Activated T-helper 9 cell treated with anti-CD3 and anti-CD28 coated beads, Interleukin-2, amount 50 U/mL, for 16 hours (primary cell): ENCODE data around the gene RPS5.
"Not testable (repeated sequence)": the region's sequence is repeated elsewhere in the genome, so short reads cannot be mapped to it uniquely, and the experiment has no call there.

Source experiments
- DNase-seq: peaks from one replicate; pipeline ENCODE4 v3.0.0-alpha.2; 2020; ENCODE audit warnings: low read depth

The RPS5 gene

DNA sequence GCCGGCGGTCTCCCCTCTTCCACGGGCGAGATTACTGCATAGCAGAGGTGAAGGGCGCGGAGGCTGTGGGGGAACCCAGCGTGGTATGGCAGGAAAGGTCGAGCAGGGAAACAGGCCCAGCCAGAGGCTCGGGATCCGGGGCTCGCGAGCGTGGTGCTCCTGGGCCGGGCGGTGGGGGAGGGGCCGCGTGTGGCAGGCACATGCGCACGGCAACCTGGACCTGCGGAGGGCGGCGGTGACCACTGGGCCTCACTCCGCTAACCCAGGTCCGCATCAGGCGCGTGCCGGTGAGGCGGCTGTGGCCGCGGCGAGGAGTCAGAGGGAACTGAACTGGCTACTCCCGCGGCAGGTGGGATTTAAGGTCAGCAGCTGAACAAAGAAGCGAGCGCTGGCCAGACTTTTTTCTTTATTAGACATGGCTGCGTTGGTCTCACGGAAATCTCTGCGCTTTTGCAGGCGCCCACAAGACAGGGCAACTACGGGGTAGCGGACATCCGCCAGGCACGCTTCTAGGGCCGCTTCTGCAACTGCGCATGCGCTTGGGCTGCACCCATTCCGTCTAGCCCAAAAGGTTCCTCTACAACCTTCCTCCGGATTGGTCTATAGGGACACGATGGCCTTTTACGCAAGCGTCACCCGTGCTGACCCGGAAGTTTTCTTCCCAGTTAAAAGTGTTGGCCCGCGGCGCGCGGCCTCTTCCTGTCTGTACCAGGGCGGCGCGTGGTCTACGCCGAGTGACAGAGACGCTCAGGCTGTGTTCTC lies at the start of gene RPS5:
TSS of gene RPS5 (plus strand) at position 694 of the 762 bp plus-strand sequence. CDS start 869 bp downstream, outside the sequence.
- peak; percentile 92 for DNase-seq

DNA sequence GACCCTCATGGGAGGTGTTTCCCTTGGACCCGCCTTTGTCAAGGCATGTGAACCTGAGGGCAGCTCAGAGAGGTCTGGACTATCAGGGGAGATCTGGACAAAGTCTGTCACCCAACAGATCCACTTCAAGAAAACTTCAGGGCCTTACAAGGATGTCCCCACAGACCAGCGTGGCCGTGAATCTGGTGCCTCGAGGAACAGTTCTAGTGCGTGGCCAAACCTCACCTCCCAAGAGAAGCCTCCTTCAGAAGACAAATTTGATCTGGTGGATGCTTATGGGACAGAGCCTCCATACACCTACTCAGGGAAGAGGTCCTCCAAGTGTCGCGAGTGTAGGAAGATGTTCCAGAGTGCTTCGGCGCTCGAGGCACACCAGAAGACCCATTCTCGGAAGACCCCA lies 48.7 kb upstream of the RPS5 start:
- DNase-seq = no peak

DNA sequence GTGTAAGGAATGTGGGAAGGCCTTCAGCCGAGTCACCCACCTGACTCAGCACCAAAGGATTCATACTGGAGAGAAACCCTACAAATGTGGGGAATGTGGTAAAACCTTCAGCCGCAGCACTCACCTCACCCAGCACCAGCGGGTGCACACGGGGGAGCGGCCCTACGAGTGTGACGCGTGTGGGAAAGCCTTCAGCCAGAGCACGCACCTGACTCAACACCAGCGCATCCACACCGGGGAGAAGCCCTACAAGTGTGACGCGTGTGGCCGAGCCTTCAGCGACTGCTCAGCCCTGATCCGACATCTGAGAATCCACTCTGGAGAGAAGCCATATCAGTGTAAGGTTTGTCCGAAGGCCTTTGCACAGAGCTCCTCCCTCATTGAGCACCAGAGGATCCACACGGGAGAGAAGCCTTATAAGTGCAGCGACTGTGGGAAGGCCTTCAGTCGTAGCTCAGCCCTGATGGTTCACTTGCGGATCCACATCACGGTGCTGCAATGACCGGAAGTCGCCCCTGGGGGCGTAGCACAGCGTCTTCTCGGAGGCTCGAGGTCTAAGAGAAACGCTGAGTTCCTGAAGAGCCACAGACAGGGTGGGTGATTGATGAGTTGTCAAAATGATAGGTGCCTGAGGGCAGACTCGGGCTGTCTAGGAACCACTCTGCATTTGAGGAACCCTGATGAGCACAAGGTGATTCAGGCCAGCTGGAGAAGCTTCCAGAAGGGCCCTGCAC lies 48.1 kb upstream of the RPS5 start:
- no peak for DNase-seq

DNA sequence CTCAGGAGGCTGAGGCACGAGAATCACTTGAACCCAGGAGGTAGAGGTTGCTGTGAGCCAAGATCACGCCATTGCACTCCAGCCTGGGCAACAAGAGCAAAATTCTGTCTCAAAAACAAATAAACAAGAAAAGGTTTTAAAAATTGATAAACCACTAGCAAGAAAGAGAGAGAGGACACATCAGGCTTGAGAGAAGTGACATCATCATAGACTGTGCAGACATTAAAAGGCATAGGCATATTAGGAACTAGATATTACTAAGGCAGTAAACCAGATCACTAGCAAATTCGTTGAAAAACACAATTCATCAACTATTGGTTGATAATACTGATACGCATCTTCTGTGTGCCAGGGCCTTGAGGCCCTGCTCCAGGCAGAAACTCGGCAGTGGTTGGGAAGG lies 41.5 kb upstream of the RPS5 start:
- no peak for DNase-seq

DNA sequence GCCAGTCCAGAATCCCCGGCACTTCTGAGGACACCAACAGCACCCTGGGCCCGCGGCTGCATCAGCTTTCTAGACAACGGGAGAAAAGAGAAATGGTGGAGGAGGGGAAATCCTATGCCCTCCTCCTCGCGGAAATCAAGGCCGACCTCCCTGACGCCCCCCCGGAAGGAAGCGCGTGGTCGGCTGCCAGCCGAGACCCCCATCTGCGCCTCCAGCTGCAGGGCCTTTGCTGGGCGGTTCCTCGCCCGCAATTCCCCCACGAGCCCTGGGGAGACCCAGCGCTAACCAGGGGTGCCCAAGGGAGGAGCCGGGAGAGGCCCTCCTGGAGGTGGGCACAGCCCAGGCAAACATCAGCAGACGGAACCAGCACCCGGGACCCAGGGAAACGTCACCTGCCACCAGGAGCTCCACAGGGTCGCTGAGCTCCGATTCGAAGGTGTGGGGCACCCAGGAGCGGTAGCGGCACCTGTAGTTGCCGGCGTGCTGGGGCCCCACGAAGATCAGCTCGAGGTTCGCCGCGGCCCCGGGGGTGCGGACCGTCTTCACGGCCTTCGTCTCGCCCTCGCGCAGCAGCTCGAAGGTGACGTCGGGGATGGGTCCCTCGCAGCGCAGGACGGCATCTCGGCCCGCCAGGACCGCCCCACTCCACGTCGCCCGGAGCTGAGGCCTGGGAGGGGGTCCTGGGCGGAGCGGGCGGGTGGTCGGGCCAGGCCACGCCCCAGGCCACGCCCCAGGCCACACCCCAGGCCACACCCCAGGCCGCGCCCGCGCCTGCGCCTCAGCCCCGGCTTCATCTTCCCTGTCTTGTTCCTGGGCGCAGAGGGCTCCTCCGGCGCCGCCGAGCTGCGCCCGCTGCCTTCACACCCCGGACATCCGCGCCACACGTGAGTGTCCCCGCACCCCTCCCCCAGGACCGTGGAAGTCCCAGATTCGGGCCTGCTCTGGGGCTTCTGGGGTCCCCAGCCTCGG lies 39.8 kb upstream of the RPS5 start:
- peak; percentile 59 for DNase-seq

DNA sequence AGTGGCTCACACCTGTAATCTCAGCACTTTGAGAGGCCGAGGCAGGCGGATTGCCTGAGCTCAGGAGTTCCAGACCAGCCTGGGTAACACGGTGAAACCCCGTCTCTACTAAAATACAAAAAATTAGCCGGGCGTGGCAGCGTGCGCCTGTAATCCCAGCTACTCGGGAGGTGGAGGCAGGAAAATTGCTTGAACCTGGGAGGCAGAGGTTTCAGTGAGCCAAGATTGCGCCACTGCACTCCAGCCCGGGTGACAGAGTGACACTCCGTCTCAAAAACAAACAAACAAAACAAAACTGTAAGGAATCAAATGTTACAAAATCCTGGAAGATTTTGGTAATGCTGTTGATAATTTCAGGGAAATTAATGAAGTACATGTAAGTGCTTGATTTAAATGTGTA lies 39.0 kb upstream of the RPS5 start:
- DNase-seq = not testable (repeated sequence)

DNA sequence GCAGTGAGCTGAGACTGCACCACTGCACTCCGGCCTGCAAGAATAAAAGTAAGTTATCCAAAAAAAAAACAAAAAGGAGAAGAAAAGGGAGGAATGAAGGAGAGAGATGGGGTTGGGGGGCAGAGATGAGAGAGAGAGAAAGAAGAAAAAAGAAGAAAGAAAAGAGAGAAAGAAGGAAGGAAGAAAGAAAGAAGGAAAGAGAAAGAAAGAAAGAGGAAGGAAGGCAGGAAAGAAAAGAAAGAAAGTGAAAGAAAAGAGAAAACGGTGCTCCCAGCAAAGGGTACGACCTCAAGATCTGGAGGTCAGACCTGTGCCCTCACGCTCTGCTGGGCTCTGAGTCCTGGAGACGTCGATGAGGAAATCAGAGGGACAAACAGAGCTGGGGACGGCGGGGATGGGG lies 37.5 kb upstream of the RPS5 start:
- DNase-seq = no peak

DNA sequence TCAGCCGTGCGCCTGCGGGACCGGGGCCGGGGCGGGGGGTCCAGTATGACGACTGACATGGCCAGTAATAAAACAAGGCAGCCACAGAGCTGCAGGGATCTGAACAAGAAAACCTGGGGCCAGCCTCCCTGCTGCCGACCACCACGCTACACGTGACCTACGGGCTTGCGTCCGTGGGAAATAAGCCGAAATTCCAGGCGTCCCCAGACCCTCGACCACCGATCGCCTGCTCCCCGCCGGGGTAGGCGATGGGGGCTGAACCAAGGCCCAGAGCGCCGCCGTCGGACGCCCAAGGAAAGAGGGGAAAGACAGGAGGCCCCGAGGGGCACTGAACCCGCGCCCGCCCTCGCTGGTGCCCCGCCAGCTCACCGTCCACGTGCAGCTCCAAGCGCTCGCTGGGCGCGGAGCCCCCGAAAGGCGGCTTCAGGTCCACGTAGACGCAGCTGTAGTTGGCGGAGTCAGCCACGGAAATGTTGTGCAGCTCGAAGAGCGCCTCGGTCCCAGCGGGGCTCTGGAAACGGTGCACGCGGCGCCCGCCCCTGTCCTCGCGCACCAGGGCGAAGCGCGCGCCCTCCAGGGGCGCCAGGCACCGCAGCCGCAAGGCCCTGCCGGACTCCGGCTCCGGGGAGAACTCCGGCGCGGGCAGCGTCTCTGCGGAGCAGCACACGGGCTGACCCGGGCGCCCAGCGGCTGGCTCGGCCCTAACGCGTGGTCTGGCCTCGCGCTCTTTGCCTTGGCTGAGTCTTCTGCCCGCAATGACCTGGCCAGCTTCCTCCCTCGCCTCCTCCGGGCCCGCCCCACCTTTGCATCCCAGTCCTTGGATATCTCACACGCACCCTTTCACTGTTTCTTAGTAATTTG lies 36.8 kb upstream of the RPS5 start:
- no peak for DNase-seq

DNA sequence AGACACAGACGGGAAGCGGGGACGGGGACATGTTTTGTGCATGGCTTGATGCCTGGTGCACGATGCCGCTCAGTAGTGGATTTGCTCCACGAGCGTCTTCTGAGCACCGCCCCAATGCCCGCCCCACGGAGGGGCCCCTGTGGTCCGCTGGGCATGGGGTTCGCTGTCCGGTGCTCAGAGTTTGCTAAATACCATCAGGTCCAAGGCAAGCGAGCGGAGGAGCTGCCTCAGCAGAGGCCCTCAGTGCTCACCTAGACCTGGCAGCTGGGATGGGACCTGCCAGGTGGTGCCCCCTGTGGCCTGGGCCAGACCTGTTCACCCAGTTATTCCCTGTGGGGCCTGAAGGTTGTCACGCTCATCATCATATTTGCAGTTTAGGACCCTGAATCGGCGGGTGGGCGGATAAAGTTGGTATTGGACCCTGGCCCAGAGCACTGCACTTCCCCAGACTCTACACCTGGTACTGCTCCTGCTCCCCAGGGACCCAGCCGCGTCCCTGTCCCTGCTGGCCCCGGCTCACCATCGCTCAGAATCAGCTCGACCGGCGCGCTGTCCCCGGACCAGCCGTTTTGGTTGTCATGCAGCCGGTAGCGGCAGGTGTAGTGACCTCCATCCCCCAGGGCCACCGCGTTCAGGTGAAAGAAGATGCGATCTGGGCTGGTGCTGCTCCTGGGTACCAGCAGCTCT lies 36.1 kb upstream of the RPS5 start:
- DNase-seq = no peak

DNA sequence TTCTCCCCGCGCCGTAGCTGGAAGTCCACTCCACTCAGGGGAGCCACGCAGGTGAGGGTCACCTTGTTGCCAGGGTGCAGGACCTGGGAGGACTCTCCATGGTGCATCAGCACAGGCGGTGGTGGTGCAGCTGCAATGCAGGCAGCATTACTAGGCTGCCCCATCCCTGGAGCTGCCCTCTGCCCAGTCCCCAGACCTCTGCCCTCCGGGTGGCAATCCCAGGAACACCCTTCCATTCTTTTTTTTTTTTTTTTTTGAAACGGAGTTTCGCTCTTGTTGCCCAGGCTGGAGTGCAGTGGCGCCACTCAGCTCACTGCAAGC lies 35.6 kb upstream of the RPS5 start:
- DNase-seq = no peak

DNA sequence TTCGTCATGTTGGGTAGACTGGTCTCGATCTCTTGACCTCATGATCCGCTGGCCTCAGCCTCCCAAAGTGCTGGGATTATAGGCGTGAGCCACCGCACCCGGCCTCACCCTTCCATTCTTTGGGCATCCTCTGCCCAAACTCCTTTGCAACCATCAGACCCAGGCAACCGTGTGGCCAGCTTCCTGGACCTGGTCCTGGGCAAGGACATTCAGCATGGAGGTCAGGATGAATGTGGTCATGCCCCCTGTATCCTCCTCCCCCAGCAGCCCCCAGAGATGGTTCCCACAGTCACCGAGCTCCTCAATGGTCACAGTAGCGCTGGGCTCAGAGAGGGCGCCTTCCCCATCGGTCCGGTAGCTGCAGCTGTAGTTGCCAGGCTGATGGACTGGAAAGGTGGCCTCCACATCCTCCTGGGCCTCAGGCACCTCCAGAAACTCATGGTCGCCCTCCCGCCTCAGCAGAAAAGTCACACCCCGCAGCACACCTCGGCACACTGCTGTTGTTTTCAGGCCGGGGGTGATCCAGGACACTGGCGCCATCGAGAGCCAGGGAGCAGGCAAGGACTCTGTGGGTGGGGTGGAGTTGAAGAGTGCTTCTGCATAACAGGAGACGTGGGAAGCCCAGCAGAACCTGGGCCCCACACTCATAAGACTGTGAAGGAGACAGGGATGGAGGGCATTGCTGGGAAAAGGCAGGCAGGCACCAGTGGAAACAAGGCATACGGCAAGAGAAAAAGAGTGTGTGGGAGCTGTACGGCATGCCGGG lies 34.9 kb upstream of the RPS5 start:
- DNase-seq = no peak

DNA sequence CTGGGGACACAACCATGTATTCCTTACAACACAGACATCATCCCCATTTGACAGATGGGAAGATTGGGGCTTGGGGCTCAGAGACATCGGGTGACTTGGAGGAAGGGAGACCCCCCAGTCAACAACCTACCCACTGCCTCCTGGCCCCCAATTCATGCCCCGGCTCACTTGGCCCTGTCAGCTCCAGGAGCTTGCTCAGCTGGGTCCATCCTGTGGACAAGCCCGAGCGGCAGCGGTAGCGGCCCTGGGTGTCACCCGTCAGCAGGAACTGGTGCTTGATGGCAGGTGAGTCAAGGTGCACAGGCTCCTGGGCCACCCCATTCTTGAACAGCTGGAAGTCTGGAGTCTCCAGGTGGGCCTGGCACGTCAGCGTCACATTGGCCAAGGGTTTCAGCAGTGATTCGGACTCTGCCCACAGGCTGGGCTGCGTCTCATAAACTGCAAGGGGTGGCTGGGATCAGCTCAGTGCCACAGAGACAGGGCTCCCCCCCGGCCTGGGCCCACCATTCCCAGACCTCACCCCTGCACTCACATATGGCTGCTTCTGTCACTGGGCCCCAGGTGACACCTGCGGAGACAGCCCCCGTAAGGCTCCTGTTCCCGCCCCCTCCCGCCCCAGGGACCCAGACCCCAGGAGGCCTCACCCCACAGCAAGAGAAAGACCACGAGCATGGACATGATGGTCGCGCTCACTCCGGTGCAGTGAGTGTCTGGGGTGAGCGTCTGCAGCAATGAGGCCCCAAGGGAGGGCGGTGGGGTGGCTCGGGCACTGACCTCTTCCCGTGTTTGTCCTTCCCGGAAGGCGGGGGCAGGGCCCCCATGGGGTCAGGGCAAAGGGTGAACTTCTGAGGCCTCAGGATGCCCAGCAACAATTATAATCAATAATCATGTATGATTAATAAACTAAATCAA lies 34.1 kb upstream of the RPS5 start, which contains the start of gene A1BG:
TSS of gene A1BG (minus strand) at position 733 of the 912 bp plus-strand sequence. CDS start at position 678, 55 bp downstream.
- DNase-seq = no peak

DNA sequence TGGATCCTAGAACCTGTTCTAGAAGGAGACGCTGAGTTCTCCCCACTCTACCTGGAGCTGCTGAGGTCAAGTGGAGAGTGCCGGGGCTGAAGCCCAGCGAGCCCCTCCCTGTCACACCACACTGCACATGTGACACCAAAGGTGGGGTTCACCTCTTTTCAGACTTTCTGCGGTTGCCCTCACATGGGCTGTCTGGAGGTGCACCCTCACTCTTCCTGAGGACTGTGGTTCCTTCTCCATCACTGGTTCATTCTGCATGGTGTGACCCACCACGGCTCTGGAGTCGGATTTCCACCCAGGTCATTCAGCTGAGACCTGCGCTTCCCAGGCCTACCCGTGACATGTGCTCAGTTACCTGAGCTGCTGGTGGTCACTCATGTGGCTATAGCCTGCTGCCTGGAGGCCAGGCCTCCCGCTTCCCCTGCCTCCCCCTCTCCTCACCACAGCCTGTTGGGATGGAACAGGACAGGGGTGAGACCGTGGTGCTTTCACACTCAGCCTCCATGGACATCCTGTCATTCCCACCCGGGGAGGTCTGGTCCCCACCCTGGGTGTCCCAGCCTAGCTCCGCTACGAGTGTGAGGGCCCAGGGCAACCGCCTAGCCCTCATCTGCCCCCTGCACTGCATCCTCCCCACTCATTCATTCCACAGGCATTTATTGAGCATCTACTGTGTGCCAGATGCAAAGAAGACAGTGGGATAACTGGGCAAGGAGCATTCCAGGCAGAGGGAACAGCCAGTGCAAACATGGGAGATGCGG lies 33.2 kb upstream of the RPS5 start:
- DNase-seq = no peak

DNA sequence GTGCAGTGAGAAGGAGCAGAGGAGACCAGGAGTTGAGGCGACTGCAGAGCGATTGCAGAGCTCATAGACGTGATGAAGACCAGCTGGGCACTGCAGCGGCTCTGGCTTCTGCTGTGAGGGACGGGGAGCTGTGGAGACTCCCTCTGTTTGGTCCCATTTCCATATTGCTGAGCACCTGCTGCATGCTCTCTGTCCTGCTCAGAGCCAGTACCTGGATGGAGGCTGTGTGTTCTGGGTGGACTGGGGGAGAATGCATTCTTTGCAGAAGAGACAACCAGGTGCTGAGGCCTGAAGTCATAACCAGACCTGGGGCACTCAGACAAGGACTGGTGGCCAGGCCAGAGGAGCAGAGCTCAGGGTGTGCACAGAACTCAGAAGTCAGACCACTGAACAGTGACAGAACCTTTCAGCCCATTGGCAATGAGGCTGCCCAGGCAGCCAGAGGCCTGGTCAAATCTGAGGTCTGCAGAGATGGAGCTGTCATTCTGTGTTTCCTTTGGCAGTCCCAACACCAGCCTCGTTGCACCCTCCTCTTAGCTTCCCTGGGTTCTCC lies 32.5 kb upstream of the RPS5 start:
- no peak for DNase-seq

DNA sequence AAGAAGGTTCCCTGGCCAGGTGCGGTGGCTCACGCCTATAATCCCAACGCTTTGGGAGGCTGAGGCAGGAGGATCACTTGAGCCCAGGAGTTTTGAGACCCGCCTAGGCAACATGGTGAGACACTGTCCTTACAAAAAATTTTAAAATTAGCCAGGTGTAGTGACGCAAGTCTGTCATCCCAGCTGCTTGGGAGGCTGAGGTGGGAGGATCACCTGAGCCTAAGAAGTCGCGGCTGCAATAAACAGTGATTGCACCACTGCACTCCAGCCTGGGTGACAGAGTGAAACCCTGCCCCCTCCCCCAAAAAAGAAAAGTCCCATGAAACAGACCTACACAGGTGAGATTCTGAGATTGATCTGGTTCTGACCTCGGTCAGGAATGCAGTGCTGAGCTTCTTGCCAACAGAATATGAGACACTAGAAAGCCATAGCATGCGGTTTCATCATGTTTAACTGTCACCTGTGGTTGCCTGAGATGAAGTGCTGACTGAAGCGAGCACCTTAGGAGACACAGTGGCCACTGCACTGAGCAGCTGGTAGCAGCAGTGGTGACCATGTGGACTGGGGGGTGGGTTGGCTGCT lies 31.8 kb upstream of the RPS5 start:
- no peak for DNase-seq

DNA sequence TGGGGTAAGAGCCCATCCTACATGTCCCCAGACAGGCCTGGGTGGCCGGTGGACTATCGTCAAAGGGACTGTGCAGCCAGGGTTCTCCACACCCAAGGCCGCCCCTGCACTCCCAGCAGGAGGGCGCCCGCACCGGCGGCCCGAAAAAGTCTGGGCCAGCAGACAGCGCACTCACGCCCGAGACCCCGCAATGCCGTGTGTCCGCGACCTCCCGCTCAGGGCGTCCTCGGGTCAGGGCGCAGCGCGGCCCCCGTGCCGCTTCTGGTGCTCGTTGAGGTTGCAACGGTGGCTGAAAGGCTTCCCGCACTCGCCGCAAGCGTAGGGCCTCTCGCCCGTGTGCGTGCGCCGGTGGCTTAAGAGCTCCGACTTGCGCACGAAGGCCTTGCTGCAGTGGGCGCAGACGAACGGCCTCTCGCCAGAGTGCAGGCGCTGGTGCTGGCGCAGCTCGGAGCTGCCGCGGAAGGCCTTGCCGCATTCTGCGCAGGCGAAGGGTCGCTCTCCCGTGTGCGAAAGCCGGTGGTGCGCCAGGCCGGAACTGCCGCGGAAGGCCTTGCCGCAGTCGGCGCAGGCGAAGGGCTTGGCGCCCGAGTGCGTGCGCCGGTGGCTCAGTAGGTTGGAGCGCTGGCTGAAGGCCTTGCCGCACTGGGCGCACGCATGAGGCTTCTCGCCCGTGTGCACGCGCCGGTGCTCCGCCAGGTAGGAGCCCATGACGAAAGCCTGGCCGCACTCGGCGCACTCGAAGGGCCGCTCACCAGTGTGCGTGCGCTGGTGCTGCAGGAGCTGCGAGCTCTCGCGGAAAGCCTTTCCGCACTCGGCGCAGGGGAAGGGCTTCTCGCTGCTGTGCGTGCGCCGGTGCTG lies 30.9 kb upstream of the RPS5 start:
- no peak for DNase-seq
